Thyroid gland (tissue), 4 donors: ENCODE measurements around the gene SLC7A9. TPM values are rescaled to one million over a fixed set of nuclear protein-coding genes. Genes with fewer than 3 reads are reported as not detected.

Source experiments
- DNase-seq, 2 donors: peaks; one replicate each; pipeline ENCODE4 v3.0.0-alpha.2; 2019
- H3K27ac ChIP-seq, 3 donors: fragments of 200-600 bp; sonication (generic); 1 replicate in 2 of 3; 2 replicates in 1 of 3; pipeline ENCODE4 v1.5.1; 2016 to 2019; ENCODE audit warnings: mild to moderate bottlenecking in 1 of 3, moderate library complexity in 1 of 3
- H3K27me3 ChIP-seq: fragments of 200-600 bp; sonication (generic); one replicate; pipeline ENCODE4 v1.5.1; 2019
- H3K36me3 ChIP-seq, 2 donors: fragments of 200-600 bp; sonication (generic); one replicate each; pipeline ENCODE4 v1.5.1; 2016 to 2019
- H3K4me1 ChIP-seq, 2 donors: fragments of 200-600 bp; sonication (generic); one replicate each; pipeline ENCODE4 v1.5.1; 2017 to 2019
- H3K4me3 ChIP-seq, 3 donors: fragments of 200-600 bp; sonication (generic); replicated peaks in 1 of 3; 1 replicate in 2 of 3; 2 replicates in 1 of 3; pipeline ENCODE4 v1.5.1; 2016; ENCODE audit warnings: mild to moderate bottlenecking in 1 of 3
- H3K9me3 ChIP-seq: fragments of 200-600 bp; sonication (generic); one replicate; pipeline ENCODE4 v1.5.1; 2017
- CTCF ChIP-seq, 6 experiments: fragments of 200-600 bp in 3 of 6; fragments of 450-650 bp in 3 of 6; sonication (generic) in 3 of 6; IDR thresholded peaks; one replicate each; pipeline ENCODE4 v1.5.1; 2016 to 2019; ENCODE audit warnings: antibody characterized with exemption in 6 of 6, mild to moderate bottlenecking in 2 of 6, inconsistent platforms in 1 of 6, moderate library complexity in 1 of 6
- POLR2A ChIP-seq, 2 donors: fragments of 450-650 bp; IDR thresholded peaks; one replicate each; pipeline ENCODE4 v1.6.1; 2017; ENCODE audit warnings: antibody characterized with exemption in 2 of 2, mild to moderate bottlenecking in 2 of 2, moderate library complexity in 1 of 2
- WGBS, 2 donors: methylation state at CpG; one replicate each; pipeline ENCODE4 v1.1.5; 2017; 5-methylcytosine and 5-hydroxymethylcytosine counted together
- intact Hi-C: fragments of 100-400 bp; cut with DNase I; formaldehyde crosslinking; loops from one replicate; pipeline ENCODE4 v1.15.1; 2023
- total RNA-seq, 4 donors: library from RNA; depleted of rRNA; stranded (reverse); fragments of >200 nt; gene quantifications; one replicate each; pipeline ENCODE4 v1.2.3, GENCODE V29; 2016

SLC7A9 gene
- total RNA-seq, 4 donors from 2014 or later: 0.67 to 2.1 (median 0.67) TPM; not detected in 1

GRCh38 chr19:32831611-32832010 lies 38.0 kb downstream of the SLC7A9 start:
- H3K9me3 ChIP-seq: no peaks in the 10 kb centered on the region
- H3K4me3 ChIP-seq: no peak overlapping the region
- no peak overlapping the region for H3K27ac ChIP-seq
- intact Hi-C loops: no loop called here
- no peaks in the 10 kb centered on the region for H3K27me3 ChIP-seq
- no peaks in the 10 kb centered on the region for H3K4me1 ChIP-seq
- 83 to 94% methylated on average over 5 of the region's 5 CpGs for WGBS, 2 donors
- no peak for TF ChIP-seq POLR2A (IDR thresholded peaks at IDR 0.05)
- TF ChIP-seq CTCF (IDR thresholded peaks at IDR 0.05): no peak
- no peak for DNase-seq
- H3K36me3 ChIP-seq: no peaks in the 10 kb centered on the region

DNA sequence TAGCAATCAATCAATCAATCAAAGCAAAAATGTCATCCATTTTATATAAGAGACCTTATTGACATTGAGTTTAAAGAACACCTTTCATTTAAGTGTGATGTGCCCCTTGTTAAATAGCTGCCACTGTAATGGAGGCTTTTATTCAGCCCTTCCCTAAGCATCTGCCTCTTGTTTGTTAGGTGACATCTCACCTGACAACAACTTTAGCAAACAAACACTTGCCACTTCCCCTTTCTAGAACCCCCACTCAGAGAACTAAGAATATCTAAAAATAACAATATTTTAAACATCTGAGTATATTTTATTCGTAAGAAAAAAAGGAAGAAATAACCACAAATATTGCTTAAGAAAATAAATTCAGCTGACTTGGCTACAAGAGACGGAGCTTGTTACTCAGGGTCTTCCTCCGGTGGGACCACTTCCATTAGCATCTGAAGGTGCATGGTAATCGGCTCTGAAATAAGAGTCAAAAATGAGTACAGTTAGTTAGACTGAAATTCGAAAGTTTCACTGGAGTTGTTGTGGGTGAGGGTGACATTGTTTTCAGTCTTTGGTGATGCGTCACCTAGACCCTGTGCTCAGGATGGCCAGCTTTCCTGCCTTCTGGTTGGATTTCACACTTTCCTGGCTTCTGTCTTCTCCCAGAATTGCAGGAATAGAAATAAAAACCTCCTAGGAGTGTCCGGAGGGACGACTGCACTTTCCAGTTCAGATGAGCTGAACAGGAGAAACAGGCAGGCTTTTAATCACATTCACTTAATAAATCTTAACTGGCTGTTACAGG lies 39.1 kb downstream of the SLC7A9 start:
- no peak for TF ChIP-seq POLR2A (IDR thresholded peaks at IDR 0.05)
- TF ChIP-seq CTCF (IDR thresholded peaks at IDR 0.05): no peak
- Histone ChIP-seq H3K4me1 (no peaks in the 10 kb centered on the region), H3K27me3 (no peaks in the 10 kb centered on the region), H3K4me3 (no peak overlapping the region), H3K9me3 (no peaks in the 10 kb centered on the region), H3K36me3 (no peaks in the 10 kb centered on the region), H3K27ac (no peak overlapping the region)
- no peak for DNase-seq
- intact Hi-C loops: no loop called here
- 84 to 92% methylated on average over 8 of the region's 8 CpGs for WGBS, 2 donors

DNA sequence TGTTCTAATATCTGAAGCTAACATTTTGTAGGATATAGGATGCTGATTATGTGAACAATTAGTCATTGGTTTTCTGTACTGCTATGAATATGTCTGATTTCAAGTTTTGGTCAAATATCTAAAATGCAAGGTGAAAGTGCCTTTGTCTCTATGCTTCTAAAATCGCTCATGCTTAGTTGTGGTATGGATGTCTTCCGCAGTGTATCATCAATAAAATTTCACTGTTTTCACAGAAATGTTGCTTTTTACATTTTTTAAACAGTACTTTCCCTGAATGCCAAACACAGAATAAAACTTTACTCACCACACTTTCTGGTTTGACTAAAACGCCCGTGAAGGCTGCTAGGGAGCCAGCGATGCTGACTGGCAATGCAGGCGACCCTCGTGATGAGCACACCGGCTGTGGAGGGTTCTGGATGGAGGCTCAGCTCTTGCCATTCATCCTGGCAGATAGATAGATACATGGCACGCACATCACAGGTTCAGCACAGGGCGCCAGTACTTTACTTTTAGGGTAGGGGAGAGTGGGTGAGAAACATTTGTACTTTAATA lies 40.1 kb downstream of the SLC7A9 start:
- Histone ChIP-seq H3K36me3 (no peaks in the 10 kb centered on the region), H3K27ac (no peak overlapping the region), H3K27me3 (no peaks in the 10 kb centered on the region), H3K4me1 (no peaks in the 10 kb centered on the region), H3K9me3 (no peaks in the 10 kb centered on the region), H3K4me3 (no peak overlapping the region)
- no peak for TF ChIP-seq CTCF (IDR thresholded peaks at IDR 0.05)
- TF ChIP-seq POLR2A (IDR thresholded peaks at IDR 0.05): no peak
- intact Hi-C loops: no loop called here
- 92 to 95% methylated on average over 10 of the region's 10 CpGs for WGBS, 2 donors
- no peak for DNase-seq

DNA sequence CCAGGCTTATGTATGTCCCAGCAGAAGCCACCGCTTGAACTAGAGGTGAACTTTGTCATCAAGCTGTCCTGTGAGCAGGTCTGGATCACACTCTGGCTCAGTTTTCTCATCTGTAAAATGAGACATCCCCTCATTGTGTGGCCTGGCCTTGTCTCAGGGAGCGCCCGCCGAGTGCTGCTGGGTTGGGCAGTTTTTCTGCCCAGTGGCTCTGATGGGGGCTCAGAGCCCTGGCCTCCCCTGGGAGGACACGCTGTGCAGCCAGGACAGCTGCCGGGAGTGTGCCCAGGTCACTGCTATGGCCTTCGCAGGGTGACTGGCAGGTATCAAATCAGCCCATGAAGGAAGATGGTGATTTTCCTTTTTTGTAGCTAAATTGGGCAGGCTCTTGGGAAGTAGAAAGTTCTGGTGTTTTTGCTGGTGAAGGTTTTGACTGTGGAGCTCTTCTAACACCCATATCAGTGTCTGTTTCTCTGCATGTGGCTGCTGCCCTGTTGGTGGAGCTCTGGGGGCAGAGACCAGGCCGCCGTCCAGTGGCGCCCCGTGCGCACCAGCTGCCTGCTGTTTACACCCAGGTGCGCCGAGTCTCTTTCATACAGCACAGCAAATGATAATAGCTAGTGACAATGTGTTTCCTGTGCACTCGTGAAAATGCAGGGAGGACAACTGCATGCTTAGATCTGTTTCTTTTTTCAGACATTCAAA lies 40.8 kb downstream of the SLC7A9 start:
- H3K9me3 ChIP-seq: no peaks in the 10 kb centered on the region
- no peaks in the 10 kb centered on the region for H3K27me3 ChIP-seq
- intact Hi-C loops: no loop called here
- no peak for TF ChIP-seq CTCF (IDR thresholded peaks at IDR 0.05)
- no peak for TF ChIP-seq POLR2A (IDR thresholded peaks at IDR 0.05)
- no peak overlapping the region for H3K27ac ChIP-seq
- DNase-seq: no peak
- 83 to 84% methylated on average over 15 of the region's 15 CpGs for WGBS, 2 donors
- H3K36me3 ChIP-seq: no peaks in the 10 kb centered on the region
- H3K4me3 ChIP-seq: no peak overlapping the region
- H3K4me1 ChIP-seq: no peaks in the 10 kb centered on the region

GRCh38 chr19:32828139-32828538 lies 41.4 kb downstream of the SLC7A9 start:
- intact Hi-C loops: no loop called here
- H3K27me3 ChIP-seq: no peaks in the 10 kb centered on the region
- H3K9me3 ChIP-seq: no peaks in the 10 kb centered on the region
- DNase-seq: no peak
- no peaks in the 10 kb centered on the region for H3K36me3 ChIP-seq
- H3K27ac ChIP-seq: no peak overlapping the region
- no peak for TF ChIP-seq CTCF (IDR thresholded peaks at IDR 0.05)
- TF ChIP-seq POLR2A (IDR thresholded peaks at IDR 0.05): no peak
- no peak overlapping the region for H3K4me3 ChIP-seq
- WGBS, 2 donors: 93 to 96% methylated on average over 4 of the region's 4 CpGs
- no peaks in the 10 kb centered on the region for H3K4me1 ChIP-seq
